Endodermal cell (in vitro differentiated cells): ENCODE data around the gene DUSP19. TPM values are rescaled to one million over a fixed set of nuclear protein-coding genes. Genes with fewer than 3 reads are reported as not detected.

Experiments used
- DNase-seq: peaks from one replicate; pipeline ENCODE4 v3.0.0-alpha.2; 2017
- H3K27ac ChIP-seq: 2 replicates; pipeline ENCODE4 v1.5.1; 2013; ENCODE audit warnings: mild to moderate bottlenecking, low read depth, low read length, moderate library complexity
- H3K27me3 ChIP-seq: 2 replicates; pipeline ENCODE4 v1.6.1; 2013; ENCODE audit warnings: mild to moderate bottlenecking, low read length, moderate library complexity; ENCODE audit not compliant: insufficient read depth, control insufficient read depth, poor library complexity, severe bottlenecking
- H3K36me3 ChIP-seq: 2 replicates; pipeline ENCODE4 v1.7.0; 2013; ENCODE audit warnings: mild to moderate bottlenecking, low read length, moderate library complexity; ENCODE audit not compliant: control insufficient read depth, insufficient read depth
- H3K4me1 ChIP-seq: one replicate; pipeline ENCODE4 v1.7.0; 2013; ENCODE audit warnings: low read length; ENCODE audit not compliant: control insufficient read depth, insufficient read depth
- H3K4me3 ChIP-seq: 2 replicates; pipeline ENCODE4 v1.5.1; 2013; ENCODE audit warnings: mild to moderate bottlenecking, low read length, moderate library complexity
- H3K9ac ChIP-seq: 2 replicates; pipeline ENCODE4 v1.6.1; 2013; ENCODE audit warnings: mild to moderate bottlenecking, low read length, moderate library complexity; ENCODE audit not compliant: poor library complexity, severe bottlenecking; ENCODE audit errors: extremely low read depth
- H3K9me3 ChIP-seq: 2 replicates; pipeline ENCODE4 v1.6.1; 2013; ENCODE audit warnings: mild to moderate bottlenecking, low read length, moderate library complexity; ENCODE audit not compliant: control insufficient read depth
- H3K27ac Mint-ChIP-seq: 2 replicates; pipeline ENCODE4 v1.8.0; 2020; ENCODE audit warnings: mixed read lengths
- H3K27me3 Mint-ChIP-seq: 2 replicates; pipeline ENCODE4 v1.8.0; 2021; ENCODE audit warnings: mild to moderate bottlenecking, mixed read lengths; ENCODE audit not compliant: insufficient read depth
- H3K36me3 Mint-ChIP-seq: 2 replicates; pipeline ENCODE4 v1.8.0; 2020; ENCODE audit warnings: low read depth, mixed read lengths
- H3K4me1 Mint-ChIP-seq: 2 replicates; pipeline ENCODE4 v1.8.0; 2020; ENCODE audit warnings: mixed read lengths
- H3K4me3 Mint-ChIP-seq: 2 replicates; pipeline ENCODE4 v1.8.0; 2020; ENCODE audit warnings: mild to moderate bottlenecking, moderate library complexity, mixed read lengths
- H3K9me3 Mint-ChIP-seq: 2 replicates; pipeline ENCODE4 v1.8.0; 2020; ENCODE audit warnings: mild to moderate bottlenecking, mixed read lengths
- WGBS, 2 experiments: methylation state at CpG; one replicate each; pipeline versions ENCODE4 v1.1.5 to v1.1.7; 2013; ENCODE audit warnings: missing lambda C conversion rate in 2 of 2, mixed read lengths in 1 of 2; ENCODE audit not compliant: insufficient coverage in 1 of 2, insufficient read length in 1 of 2; 5-methylcytosine and 5-hydroxymethylcytosine counted together
- total RNA-seq, 2 donors: library from RNA; stranded (reverse); fragmentation: NEBNext Ultra II Directional in 1 of 2; extraction: Animal tissue kit (Norgen Biotek cat#: 25700) in 1 of 2; gene quantifications; 2 replicates in 1 of 2; 3 replicates in 1 of 2; pipeline ENCODE4 v1.2.1, GENCODE V29; 2021
- TF ChIP-seq, protein P1 (sequence below): fragments of 200-600 bp; sonication (generic); conservative IDR thresholded peaks from 2 replicates; pipeline ENCODE4 v1.5.0; 2021; ENCODE audit warnings: antibody characterized with exemption, mild to moderate bottlenecking

The DUSP19 gene
- total RNA-seq, 2 donors from 2014 or later, result 1.7 TPM

- no peaks in the 10 kb centered on the region for H3K9me3 ChIP-seq
- peak overlapping the region; percentile 96 for H3K4me3 ChIP-seq
- Mint-ChIP-seq H3K9me3 (no peaks in the 10 kb centered on the region), H3K36me3 (no peaks in the 10 kb centered on the region), H3K27ac (peak overlapping the region; percentile 71), H3K4me1 (peaks cover 36% of the 10 kb centered on the region), H3K27me3 (no peaks in the 10 kb centered on the region), H3K4me3 (peak overlapping the region; percentile 94)
- no peaks in the 10 kb centered on the region for H3K27me3 ChIP-seq
- H3K36me3 ChIP-seq, result no peaks in the 10 kb centered on the region
- H3K27ac ChIP-seq, result peak overlapping the region; percentile 27
- WGBS, 2 experiments, result 17% methylated on average over 1 of the region's 2 CpGs; no CpG with 5 or more reads in 1 of the 2 experiments
- TF ChIP-seq, protein P1, sequence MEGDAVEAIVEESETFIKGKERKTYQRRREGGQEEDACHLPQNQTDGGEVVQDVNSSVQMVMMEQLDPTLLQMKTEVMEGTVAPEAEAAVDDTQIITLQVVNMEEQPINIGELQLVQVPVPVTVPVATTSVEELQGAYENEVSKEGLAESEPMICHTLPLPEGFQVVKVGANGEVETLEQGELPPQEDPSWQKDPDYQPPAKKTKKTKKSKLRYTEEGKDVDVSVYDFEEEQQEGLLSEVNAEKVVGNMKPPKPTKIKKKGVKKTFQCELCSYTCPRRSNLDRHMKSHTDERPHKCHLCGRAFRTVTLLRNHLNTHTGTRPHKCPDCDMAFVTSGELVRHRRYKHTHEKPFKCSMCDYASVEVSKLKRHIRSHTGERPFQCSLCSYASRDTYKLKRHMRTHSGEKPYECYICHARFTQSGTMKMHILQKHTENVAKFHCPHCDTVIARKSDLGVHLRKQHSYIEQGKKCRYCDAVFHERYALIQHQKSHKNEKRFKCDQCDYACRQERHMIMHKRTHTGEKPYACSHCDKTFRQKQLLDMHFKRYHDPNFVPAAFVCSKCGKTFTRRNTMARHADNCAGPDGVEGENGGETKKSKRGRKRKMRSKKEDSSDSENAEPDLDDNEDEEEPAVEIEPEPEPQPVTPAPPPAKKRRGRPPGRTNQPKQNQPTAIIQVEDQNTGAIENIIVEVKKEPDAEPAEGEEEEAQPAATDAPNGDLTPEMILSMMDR, result no peak
- peaks cover 9% of the 10 kb centered on the region for H3K4me1 ChIP-seq
- H3K9ac ChIP-seq, result peak overlapping the region; percentile 76
- no peak for DNase-seq
Measured at GRCh38 chr2:183035298-183035953, 43.1 kb upstream of the DUSP19 start.

DNA sequence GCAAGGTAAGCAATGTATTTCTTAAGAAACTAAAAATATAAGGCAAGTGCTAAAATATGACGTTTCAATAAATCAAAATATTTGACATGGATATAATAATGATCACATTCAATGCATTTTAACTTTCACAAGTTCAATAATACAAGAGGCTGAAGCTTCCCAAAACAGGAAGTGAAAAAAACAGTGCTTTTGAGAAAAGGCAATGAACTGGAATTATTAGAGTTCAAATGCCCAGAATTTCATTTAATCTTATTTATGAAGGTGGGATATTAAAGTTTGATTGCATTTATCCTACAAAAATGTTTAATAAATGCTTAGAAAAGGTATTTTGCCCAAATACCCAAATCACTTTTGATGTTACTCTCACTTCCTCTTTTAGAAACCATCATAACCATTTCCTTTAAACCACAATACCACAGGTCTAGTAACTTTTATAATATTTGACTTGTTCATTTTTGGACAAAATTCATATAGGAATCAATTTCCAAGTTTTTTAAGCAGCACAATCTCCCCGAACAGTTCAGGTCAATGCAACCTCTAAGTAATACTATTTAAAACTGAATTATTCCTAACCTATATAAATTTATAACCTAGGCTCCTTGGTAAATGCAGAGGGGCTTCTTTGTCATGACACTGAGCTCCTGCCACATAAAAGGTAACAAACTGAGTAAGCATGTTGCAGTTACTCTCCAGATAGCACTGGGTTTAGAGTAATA lies 42.4 kb upstream of the DUSP19 start:
- Mint-ChIP-seq H3K36me3 (no peaks in the 10 kb centered on the region), H3K4me1 (peaks cover 36% of the 10 kb centered on the region), H3K4me3 (peak overlapping the region; percentile 94), H3K9me3 (no peaks in the 10 kb centered on the region), H3K27ac (peak overlapping the region; percentile 66), H3K27me3 (no peaks in the 10 kb centered on the region)
- no peaks in the 10 kb centered on the region for H3K9me3 ChIP-seq
- TF ChIP-seq, protein P1, result no peak
- peak overlapping the region; percentile 76 for H3K9ac ChIP-seq
- no peak for DNase-seq
- peak overlapping the region; percentile 96 for H3K4me3 ChIP-seq
- no peaks in the 10 kb centered on the region for H3K36me3 ChIP-seq
- peaks cover 9% of the 10 kb centered on the region for H3K4me1 ChIP-seq
- H3K27ac ChIP-seq, result no peak overlapping the region
- WGBS, 2 experiments, result 0 to 40% methylated on average over 1 of the region's 2 CpGs
- H3K27me3 ChIP-seq, result no peaks in the 10 kb centered on the region

DNA sequence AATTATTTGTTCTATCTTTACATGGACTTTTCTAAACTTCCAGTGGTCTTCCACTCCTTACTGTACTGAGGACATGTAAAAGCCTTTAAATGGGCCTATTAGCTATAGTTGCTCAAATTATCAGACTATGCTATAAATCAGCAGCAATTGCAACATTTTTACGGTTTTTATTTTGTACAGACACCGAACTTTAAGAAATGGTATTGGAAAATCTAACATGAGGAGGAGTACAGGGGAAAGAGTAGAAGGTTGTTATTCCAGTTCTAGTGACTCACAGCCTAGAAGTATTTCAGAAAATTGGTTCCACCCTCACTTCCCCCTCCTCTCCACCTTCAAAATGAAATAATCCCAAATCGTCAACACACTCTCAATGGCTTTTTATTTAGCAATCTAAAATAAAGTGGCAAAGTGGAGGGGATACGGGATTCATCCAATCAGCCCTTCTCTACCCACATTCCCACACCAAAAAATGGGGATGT lies 41.4 kb upstream of the DUSP19 start:
- H3K9me3 Mint-ChIP-seq, result no peaks in the 10 kb centered on the region
- Histone ChIP-seq H3K27me3 (no peaks in the 10 kb centered on the region), H3K4me3 (peak overlapping the region; percentile 96), H3K9me3 (no peaks in the 10 kb centered on the region), H3K36me3 (no peaks in the 10 kb centered on the region), H3K9ac (peak overlapping the region; percentile 76), H3K27ac (peak overlapping the region; percentile 96), H3K4me1 (peaks cover 9% of the 10 kb centered on the region)
- peaks cover 31% of the 10 kb centered on the region for H3K4me1 Mint-ChIP-seq
- peak overlapping the region; percentile 94 for H3K4me3 Mint-ChIP-seq
- TF ChIP-seq, protein P1, result no peak
- 0 to 2% methylated on average over 1 to 3 of the region's 4 CpGs for WGBS, 2 experiments
- no peaks in the 10 kb centered on the region for H3K36me3 Mint-ChIP-seq
- no peak for DNase-seq
- peak overlapping the region; percentile 96 for H3K27ac Mint-ChIP-seq
- H3K27me3 Mint-ChIP-seq, result no peaks in the 10 kb centered on the region
